Measurements from ENCODE around the gene CHL1.

CHL1 gene, protein sequence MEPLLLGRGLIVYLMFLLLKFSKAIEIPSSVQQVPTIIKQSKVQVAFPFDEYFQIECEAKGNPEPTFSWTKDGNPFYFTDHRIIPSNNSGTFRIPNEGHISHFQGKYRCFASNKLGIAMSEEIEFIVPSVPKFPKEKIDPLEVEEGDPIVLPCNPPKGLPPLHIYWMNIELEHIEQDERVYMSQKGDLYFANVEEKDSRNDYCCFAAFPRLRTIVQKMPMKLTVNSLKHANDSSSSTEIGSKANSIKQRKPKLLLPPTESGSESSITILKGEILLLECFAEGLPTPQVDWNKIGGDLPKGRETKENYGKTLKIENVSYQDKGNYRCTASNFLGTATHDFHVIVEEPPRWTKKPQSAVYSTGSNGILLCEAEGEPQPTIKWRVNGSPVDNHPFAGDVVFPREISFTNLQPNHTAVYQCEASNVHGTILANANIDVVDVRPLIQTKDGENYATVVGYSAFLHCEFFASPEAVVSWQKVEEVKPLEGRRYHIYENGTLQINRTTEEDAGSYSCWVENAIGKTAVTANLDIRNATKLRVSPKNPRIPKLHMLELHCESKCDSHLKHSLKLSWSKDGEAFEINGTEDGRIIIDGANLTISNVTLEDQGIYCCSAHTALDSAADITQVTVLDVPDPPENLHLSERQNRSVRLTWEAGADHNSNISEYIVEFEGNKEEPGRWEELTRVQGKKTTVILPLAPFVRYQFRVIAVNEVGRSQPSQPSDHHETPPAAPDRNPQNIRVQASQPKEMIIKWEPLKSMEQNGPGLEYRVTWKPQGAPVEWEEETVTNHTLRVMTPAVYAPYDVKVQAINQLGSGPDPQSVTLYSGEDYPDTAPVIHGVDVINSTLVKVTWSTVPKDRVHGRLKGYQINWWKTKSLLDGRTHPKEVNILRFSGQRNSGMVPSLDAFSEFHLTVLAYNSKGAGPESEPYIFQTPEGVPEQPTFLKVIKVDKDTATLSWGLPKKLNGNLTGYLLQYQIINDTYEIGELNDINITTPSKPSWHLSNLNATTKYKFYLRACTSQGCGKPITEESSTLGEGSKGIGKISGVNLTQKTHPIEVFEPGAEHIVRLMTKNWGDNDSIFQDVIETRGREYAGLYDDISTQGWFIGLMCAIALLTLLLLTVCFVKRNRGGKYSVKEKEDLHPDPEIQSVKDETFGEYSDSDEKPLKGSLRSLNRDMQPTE (N-terminal part only)

GRCh38 chr3:196311-197148 lies at the start of gene CHL1:
Gene CHL1, plus strand, starts transcription at chr3:196763. Its CDS starts 123,014 bp downstream, at chr3:319777.
- DNase-seq (ENCODE audit: low read depth in 2 of 2) = no peak

GRCh38 chr3:151614-152189 lies 44.9 kb upstream of the CHL1 start:
- DNase-seq (ENCODE audit: low read depth in 2 of 2) = no peak

DNA sequence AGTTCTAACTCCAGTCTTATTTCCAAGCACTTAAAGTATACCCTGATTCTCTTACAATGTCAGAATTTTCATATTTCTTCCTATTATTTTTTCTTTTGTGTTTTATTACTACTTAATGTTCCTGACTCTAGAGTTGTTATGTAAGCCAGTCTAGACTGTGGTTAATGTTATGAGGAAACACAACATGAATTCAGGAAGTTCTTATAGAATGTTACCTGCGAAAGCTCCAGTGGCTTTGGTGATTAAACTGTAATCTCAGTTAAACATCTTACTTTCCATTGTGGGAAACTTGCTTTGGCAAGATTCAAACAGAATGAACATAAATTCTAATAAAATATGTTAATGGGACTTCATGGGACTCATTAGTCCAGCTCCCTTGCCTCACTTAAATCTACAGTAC lies 36.6 kb upstream of the CHL1 start:
- no peak for DNase-seq (ENCODE audit: low read depth in 2 of 2)

DNA sequence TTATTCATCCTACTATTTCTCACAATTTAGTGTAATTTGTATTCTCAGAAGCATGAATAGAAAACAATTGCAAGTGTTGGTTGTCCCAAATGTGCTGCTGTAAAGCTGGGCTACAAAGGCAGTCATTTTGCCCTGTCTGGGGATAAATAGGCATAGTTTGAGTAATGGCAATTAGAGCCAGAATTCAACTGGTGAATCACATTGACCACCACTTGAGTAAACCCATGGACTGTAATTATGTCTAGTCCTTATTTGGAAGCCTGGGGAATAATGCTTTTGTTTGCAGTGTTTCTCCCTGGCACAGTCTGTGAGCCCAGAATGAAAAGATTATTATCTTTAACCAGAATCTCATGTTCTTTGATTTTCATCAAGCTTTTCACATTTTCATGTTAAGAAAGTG lies 30.5 kb upstream of the CHL1 start:
- no peak for DNase-seq (ENCODE audit: low read depth in 2 of 2)

GRCh38 chr3:166799-167198 lies 29.8 kb upstream of the CHL1 start:
- DNase-seq (ENCODE audit: low read depth in 2 of 2) = no peak

GRCh38 chr3:173886-174285 lies 22.7 kb upstream of the CHL1 start:
- DNase-seq (ENCODE audit: low read depth in 2 of 2) = no peak

GRCh38 chr3:184976-185375 lies 11.6 kb upstream of the CHL1 start:
- no peak for DNase-seq (ENCODE audit: low read depth in 2 of 2)

DNA sequence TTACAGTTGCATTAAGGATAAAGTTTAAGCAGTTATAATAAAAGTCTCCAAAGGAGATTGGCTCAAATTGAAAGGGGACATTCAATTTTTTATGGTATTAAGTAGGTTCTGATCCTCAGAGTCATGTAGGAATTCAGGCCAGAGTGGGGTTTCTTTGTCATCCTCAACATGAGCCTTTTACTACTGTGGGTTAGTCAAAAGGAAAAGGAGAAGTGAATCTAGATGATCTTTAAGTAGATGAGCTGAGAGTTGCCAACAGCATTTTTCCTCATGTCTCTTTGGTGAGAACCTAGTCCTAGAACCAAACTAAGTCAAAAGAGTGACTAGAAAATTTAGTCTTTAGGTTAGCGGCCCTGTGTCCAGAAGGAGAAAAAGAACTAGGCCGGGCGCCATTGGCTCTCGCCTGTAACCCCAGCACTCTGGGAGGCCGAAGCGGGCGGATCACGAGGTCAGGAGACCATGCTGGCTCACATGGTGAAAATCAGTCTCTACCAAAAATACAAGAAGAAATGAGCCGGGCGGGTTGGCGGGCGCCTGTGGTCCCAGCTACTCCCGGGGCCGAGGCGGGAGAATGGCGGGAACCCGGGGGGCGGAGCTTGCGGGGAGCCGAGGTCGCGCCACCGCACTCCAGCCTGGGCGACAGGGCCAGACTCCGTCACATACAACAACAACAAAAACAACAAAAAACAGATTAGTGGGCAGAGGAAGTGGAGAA lies 4.2 kb upstream of the CHL1 start:
- DNase-seq (ENCODE audit: low read depth in 2 of 2) = no peak

- DNase-seq (ENCODE audit: low read depth in 2 of 2) = no peak
These were observed 2.6 kb upstream of the CHL1 start for GRCh38 chr3:194001-194400.

- DNase-seq (ENCODE audit: low read depth in 2 of 2) = no peak
These were observed 2.1 kb upstream of the CHL1 start for GRCh38 chr3:194421-194820.

DNA sequence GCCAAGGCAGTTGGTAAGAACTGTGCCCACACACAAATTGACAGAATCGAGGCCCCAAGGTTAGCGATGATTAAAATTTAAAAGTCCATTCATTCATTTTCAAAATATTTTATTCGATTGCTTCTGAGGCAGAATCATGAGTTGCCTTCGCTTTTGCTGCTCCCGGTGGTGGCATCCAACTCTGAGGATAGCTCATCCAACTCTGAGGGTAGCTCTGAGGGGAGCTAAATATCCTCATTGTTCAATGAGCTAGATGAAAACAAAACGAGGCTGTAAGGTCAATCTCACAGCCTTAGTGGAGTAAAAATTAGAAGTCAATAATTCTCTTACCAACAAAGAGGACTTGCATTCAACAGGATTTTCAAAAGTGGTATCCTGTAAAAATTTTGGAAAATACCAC lies 897 bp upstream of the CHL1 start:
- no peak for DNase-seq (ENCODE audit: low read depth in 2 of 2)

DNA sequence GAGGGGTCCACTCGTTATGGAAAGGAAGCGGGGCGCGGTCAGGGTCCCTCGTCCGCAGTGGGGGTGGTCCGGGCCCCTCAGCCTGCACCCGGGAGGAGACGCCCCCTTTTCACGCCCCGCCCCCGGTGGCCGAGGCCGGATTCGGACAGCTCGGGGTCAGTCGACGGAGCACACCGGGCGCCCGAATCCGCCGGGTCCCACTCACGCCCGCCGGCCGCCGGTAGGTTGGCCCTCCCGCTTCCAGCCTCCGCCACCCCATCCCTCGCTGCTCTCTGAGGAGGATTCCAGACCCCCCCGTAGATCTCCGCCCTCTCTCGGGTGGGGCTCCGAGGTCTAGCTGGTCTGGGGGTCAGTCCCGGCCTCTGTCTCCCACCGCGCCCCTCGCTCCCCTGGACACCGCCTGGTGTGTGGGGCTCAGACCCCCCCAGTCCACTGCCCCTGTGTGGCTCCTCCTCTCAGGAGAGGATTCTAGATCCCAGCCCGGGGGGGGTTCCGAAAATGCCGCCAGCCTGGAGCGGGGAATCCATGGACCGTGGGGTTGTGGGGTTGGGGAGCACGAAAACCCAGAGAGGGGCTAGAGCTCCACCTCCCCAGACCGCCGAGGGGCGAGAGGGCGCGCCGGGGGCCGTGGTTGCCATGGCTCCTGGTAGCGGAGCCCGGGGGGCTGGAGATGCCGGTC lies 725 bp downstream of the CHL1 start:
- no peak for DNase-seq (ENCODE audit: low read depth in 2 of 2)

- no peak for DNase-seq (ENCODE audit: low read depth in 2 of 2)
These were observed 1.4 kb downstream of the CHL1 start for GRCh38 chr3:197828-198491.

DNA sequence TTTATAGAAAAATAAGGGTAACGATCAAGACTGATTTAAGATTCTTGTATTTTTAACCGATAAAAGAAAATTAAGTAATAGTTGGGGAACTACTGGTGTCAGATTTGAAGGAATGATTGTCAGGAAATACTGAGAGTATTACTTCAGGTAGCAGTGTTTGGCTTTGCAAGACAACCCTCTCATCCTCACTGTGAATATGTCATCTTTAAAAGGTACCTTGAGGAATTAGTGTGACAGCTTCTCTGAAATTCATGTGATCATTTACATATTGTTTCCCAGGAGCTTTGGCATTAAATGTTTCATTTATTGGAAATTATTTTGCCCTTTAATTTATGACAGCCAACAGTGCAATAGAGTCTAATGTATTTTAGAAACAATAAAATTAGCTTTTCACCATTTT lies 3.3 kb downstream of the CHL1 start:
- DNase-seq (ENCODE audit: low read depth in 2 of 2) = no peak

DNA sequence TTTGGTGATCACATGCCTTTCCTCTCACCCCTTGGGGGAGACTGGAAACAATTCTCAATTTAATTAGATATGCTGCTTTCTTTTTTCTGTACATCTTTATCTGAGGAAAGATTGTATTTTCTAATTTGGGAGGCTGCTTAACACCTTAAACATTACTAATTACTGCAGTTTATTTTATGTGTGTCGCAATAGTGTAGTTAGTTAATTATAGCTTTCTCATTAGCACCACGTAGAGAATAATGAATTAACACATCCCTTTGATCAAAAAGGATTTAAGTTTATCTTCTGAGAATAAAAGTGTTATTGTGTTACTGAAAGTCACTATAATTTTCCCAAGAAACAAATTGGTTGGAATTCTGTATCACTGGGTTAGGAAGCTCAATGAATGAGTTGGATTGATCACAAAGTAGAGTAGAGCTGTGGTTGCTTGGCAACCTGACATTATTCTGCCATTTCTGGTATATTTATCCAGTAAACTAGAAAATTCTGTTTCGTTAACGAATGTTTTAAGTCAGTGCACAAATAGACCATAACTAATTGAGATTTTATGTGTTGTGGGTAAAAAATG lies 4.3 kb downstream of the CHL1 start:
- DNase-seq (ENCODE audit: low read depth in 2 of 2) = no peak

DNA sequence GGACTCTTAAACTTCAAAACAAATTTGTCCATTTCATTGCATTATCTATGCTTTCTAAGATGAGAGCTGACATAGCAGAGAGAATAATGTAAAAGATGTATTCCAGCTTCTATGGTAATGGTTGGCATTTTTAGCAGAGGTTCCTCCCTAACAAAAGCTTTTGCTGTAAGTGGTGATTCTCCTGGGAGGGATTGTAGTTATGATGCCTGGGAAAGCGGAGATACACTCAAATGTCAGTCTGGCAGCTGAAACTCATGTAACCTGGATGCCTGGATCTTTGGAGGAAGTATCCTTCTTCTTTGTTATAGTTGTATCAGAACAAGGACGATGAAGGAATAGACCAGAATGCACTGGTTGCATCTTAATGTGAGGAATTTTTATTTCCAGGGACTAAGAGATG lies 7.5 kb downstream of the CHL1 start:
- no peak for DNase-seq (ENCODE audit: low read depth in 2 of 2)

DNA sequence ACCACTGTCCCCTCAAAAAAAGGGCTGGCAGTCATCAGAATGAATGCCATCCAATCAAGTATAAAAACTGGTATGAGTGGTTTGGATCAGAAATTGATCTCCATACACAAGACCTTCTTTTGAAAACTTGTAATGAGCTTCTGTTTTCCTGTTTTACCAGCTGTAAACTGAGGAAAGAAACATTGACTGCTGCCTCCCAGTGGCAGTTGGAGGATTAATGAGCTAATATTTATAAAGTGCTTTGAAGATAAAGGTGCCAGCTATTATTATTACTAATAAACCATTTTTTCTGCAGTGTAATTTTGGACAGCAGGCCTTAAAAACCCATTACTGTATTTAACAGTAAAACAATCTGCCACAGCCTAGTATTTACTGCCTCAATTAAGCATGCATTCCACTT lies 11.4 kb downstream of the CHL1 start:
- no peak for DNase-seq (ENCODE audit: low read depth in 2 of 2)

- DNase-seq (ENCODE audit: low read depth in 2 of 2) = no peak
These were observed 14.1 kb downstream of the CHL1 start for GRCh38 chr3:210669-211068.

DNA sequence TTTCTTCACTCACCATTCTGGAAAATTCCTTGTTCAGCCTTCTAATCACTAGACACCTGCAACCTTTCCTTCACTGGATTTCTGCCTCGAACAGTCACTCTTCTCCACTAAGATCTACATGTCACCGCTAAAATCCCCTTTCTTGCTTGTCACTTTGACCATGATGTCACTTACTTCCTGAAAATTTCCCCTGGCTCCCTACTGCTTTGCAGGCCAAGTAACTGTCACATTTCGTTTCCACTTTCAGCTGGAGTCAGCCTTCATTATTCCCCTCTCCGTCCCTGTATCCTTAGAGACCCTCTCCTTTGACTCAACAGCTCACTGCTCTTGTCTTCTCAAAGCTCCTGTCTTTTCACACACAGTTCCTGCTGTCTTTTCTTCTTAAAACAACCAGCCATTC lies 15.9 kb downstream of the CHL1 start:
- DNase-seq (ENCODE audit: low read depth in 2 of 2) = no peak

Measured in stimulated activated CD4-positive, alpha-beta T cell treated with anti-CD3 and anti-CD28 coated beads, Interleukin-12 subunit alpha, Interleukin-12 subunit beta, amount 100 ng/mL, for 24 hours (primary cell).